Adrenal gland (tissue), 5 donors: ENCODE measurements around the gene IL31RA.

ENCODE experiments used
- CTCF ChIP-seq, 6 experiments: fragments of 450-650 bp in 4 of 6; fragments of 200-600 bp in 2 of 6; sonication (generic) in 1 of 6; IDR thresholded peaks; 1 replicate in 5 of 6; 2 replicates in 1 of 6; pipeline versions ENCODE4 v1.5.1 to v1.8.0; 2016 to 2021; ENCODE audit warnings: antibody characterized with exemption in 6 of 6, mild to moderate bottlenecking in 2 of 6, moderate library complexity in 1 of 6
- POLR2A ChIP-seq, 2 donors: fragments of 450-650 bp; IDR thresholded peaks; one replicate each; pipeline ENCODE4 v1.6.1; 2017; ENCODE audit warnings: antibody characterized with exemption in 2 of 2, mild to moderate bottlenecking in 2 of 2, moderate library complexity in 1 of 2
- donor health status: DM: no; HTN: no; CAD: no.

DNA sequence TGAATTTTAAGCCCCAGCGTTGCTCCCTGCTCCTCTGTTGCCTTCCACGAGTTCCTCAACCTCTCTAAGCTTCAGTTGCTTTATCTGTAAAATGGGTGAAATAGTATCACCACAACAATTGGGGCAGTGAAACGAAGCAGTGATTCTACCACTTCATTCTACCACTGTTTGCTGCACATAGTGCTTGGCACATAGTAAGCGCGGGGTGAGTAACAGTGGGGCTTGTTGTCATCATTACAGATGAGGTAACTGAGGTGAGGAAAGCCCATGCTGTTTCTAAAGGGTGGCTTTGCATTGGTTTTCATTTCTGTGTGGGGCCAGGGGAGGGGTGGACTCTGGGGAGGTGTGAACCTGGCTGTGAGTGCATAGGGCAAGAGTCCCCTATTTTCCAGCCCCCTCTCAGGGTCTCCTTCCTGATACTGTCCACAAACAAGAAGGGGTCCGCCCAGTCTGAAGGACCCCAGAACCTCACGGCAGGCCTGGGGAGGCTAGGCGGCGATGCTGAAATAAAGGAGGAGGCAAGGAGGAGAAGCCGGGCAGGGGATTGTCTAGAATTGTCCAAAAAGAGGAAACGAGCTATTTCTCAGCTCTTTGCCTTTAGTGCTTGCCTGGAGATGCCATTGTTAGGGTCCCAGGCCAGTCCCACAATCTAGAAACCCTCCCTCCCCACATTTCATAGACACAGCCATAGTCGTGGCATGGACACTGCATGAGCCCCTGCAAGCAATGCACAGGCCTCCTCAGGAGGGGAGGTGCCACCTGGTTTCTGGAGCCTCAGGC, 78.1 kb downstream of the IL31RA start:
- TF ChIP-seq CTCF (IDR thresholded peaks at IDR 0.05) (no peak), POLR2A (IDR thresholded peaks at IDR 0.05) (no peak)
